GM18858 (cell line): Measurements from ENCODE around the gene SDK1.
"Not testable (repeated sequence)": the region's sequence is repeated elsewhere in the genome, so short reads cannot be mapped to it uniquely, and the experiment has no call there.

ENCODE experiments used
- ATAC-seq: cut with Tn5 transposase; IDR thresholded peaks from one replicate; pipeline ENCODE4 v1.9.1; 2021; ENCODE audit not compliant: unreplicated experiment

Gene SDK1

DNA sequence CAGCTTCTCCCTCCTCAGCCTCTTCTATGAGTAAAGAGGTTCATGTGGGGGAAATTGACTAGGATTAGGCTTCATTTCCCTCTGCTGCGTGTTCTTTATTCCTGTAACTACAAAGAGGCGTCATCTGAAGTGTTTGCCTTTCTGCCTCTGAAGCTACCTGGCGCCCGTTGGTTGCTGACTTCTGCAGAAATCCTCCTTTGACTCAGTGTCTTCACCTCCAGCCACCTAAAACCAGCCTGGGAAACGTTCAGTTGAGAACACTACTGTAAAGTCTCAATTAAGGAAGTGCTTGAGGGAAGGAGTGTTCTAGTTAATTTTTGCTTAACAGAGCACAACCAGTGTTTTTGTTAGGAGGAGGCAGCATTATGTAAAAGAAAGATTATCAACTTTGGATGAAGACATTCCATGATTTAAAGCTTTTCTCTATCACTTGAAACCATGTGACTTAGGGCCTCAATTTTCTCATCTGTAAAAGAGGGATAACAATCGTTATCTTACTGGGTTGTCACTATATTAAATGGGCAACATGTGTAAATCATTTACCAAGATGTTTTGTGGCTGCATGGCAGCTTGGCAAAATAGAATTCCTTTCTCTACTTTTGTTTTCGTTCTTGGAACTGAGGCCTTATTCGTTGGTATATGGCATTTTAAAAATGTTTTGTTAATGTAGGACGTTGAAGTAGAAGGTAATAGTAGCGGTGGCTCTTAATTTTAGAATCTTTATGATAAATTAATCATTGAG lies 642.9 kb downstream of the SDK1 start:
- ATAC-seq, result no peak

DNA sequence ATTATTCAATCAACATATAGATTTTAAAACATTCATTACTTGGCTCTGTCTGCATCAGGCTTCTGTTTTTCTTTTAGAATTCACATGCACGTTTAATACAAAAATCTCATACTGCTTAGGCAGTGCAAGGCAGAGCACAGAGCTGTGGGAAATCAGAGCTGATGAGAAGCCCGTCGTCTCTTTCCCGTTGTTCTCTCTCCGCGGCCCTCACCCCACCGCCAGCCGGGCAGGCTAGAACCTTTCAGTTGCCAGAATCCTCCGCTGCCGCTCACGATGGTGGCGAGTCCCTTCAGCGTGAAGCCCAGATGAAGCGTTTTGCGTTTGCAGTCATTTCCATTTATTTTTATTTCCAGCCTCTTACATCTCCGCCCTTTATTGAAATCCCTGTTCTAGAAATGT lies 648.2 kb downstream of the SDK1 start:
- ATAC-seq, result no peak

DNA sequence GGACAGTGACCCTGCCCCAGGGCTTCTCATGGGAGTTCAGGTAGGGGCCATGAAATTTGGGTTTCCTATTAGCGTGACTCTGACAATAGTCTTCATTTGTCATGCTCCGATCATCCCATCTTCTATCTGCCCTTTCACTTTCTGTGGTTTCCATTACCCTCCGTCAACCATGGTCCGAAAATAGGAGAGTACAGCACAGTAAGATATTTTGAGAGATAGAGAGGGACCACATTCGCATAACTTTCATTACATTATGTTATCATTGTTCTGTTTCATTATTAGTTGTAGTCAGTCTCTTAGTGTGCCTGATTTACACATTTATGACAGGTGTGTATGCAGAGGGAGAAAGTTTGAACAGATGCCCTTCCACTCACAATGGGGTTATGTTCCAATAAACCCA lies 649.2 kb downstream of the SDK1 start:
- ATAC-seq, result peak; percentile 68

DNA sequence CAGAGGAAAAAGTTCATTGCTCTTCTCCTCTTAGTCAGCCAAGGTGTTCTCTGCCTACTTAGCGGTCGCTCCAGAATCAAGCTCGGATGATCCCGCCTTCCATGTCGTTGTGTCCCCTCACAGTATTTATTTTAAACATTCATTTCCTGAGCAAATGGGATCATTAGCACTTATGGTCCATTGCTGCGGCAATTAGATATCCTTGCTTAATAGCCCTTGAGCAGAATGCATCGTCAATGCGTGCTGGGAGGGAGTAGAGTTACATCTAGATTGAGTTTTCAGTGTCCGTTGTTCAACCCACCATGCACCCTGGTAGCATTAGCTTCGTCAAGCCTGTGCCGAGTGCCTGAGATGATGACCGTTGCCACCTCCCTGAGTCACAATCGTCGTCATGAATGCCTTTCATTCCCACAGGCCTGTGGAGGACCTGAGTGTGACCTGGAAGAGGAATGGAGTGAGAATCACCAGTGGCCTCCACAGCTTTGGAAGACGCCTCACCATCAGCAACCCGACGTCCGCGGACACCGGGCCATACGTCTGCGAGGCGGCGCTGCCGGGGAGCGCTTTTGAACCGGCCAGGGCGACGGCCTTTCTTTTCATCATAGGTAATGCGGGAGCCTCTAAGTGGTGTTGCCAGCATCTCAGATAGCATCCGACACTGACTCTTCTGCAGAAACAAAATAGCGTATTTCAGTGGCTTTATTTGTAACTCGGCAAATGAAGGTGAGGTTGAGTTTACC lies 650.4 kb downstream of the SDK1 start:
- ATAC-seq, result no peak

DNA sequence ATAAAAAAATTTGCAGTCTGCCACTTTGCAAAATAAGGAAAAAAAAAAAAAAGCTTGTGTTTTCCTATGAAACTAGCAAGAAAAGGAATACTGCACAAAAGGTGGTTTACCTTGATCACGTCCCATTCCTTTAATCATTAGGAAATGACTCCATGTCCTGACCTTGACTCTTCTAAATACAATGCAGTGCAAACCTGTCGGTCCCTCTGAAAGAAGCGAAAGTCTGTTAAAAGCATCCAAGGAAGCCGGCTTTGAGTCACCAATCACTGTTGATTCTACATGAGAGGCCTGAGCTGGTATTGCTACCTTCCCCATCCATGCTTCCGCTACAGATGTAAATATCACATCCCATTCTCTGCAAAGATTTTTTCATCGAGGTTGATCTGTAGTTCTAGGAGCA lies 652.1 kb downstream of the SDK1 start:
- ATAC-seq, result no peak

DNA sequence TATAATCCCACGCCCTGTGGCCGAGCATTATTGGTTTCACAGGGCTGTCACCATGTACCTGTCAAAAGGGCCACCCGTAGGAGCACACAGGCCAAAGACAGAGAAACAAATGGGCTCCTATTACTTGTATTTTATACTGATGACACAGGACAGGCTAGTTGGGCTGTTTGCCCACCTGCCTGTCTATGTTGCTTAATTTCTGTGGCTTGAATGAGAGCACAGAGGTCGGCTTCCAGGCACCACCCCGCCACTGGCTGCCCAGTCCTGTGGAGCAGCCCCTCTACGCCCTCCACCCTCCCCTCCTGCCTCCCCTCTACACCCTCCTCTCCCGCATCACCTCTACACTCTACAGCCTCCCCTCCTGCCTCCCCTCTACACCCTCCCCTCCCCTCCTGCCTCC lies 652.9 kb downstream of the SDK1 start:
- no peak for ATAC-seq

GRCh38 chr7:3955026-3955425 lies 654.0 kb downstream of the SDK1 start:
- no peak for ATAC-seq

- peak; percentile 74 for ATAC-seq
Observed at GRCh38 chr7:3955751-3956696, 655.0 kb downstream of the SDK1 start.

GRCh38 chr7:3956949-3957348 lies 655.9 kb downstream of the SDK1 start:
- ATAC-seq, result peak; percentile 41

DNA sequence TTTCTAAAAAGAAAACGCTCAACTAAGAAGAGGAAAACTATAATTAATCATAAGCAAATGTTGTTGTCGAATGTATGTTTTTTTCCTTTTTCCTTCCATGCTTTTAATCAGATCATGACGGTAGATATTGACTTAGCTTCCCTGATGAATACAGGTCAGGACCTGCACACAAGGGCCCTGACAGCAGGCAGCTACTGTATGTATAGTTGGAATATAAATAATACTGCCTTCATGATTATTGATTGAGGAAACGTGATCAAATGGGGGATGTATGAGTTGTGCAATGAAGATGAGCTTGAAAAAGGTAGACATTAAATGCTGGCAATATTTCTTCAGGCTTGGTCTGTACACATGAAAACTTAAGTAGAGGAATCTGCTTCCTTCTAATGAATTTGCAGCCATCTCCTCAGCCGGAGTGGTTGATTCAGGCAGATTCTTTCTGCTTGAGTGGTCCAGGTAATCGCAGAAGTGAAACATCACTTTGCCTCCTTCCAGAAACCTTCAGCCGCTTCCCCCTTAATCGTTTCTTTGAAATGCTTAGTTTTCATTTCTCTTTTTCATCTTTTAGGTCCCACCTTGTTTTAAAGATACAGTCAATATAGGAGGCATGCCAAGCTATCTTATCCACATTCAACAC lies 656.5 kb downstream of the SDK1 start:
- ATAC-seq, result peak; percentile 41

GRCh38 chr7:3958109-3958483 lies 657.0 kb downstream of the SDK1 start:
- no peak for ATAC-seq

- no peak for ATAC-seq
Observed at GRCh38 chr7:3959364-3959763, 658.3 kb downstream of the SDK1 start.

DNA sequence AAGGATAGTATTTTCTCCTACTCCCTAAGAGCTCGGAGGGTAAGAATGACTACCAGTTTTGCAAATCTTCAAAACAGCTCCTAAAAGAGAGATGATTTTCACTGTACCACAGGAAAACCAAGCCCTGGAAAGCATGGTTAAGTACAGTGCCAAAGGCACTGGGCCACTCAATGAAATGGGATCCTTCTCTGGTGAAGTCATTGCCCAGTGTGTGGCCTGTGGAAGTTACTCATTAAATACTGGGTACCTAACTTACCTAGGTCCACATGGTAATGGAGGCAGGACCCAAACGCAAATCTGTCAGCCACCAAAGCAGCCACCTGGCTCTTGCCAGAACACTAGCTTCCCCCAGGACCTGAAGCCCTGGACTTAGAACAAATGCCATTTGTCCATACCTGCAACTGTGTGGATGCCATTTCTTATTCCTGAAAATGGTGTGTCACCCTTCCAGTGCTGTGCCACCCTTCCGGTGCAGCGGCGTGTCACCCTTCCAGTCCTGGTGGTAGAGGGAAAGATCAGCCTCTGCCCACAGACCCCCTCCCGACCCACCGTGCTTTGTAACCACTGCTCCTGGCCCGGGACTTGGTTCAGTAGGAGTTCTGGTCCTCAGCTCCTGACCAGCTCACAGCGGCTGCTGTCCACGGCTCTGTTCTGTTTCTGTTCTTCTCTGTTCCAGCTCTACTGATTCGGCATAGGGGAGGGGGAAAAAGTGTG lies 659.2 kb downstream of the SDK1 start:
- no peak for ATAC-seq

GRCh38 chr7:3960942-3961341 lies 659.9 kb downstream of the SDK1 start:
- ATAC-seq, result no peak

DNA sequence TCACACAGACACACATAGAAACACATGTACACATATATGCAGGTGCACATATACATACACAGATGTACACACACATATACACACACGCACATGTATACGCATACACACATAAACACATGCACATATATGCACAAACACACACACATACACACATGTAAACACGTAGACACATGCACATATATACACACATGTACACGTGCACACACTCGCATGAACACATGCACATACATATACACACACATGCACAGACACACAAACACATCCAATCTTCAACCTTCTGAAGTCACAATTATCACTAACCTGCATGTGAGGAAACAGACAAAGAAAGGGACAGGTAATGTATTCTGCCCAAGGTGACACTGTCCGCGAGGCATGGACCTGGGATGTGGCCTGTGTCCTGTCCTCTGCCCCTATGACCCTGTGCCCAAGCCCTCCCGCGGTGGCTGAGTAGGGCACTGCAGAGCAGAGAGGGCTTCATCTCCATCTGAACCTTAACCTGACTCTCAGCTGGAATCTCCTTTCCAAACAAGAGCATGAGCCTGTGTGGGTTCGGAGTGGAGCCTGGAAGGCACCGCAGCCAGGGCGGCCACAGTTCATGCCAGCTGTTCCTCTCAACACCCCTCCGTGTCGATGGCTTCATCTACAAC lies 660.9 kb downstream of the SDK1 start:
- ATAC-seq, result no peak

DNA sequence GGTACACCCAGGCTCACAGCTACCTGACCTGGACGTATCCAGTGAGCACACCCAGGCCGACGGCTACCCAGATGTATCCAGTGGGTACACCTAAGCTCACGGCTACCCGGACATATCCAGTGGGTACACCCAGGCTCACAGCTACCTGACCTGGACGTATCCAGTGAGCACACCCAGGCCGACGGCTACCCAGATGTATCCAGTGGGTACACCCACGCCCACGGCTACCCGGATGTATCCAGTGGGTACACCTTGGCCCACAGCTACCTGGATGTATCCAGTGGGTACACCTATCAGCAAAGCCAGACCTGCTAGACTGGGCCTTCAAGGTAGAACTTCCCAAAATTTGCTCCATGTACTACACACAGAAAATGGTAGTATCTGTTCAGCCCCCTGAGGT lies 662.7 kb downstream of the SDK1 start:
- ATAC-seq, result not testable (repeated sequence)

- ATAC-seq, result no peak
Observed at GRCh38 chr7:3964980-3965606, 664.0 kb downstream of the SDK1 start.

DNA sequence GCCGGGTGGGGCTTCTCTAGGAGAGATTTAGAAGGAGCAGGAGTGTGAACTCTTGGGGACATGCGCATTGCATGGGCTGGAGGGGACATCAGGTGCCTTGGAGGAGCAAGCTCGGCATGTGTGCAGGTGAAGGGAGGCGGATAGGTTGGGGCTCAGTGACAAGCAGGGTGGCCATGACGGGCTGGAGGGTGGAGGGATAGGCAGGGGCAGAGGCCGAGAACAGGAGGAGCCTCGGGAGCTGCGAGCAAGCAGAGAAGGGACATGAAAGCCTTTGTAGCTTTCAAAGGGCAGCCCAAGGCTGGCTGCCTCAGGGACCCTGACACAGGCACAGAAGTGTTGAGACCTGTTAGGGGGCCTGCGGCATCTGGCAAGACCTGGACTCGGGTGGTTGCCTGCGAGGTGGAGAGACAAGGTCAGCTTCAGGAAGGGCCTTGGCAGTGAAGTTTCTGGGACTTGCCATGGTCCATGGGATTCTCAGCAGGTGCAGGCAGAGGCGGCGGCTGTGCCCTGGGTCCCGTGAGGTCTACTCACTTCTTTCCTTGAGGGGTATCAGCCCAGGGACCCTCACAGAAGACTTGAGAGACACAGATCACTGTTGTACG lies 664.8 kb downstream of the SDK1 start:
- ATAC-seq, result no peak

GRCh38 chr7:3968234-3968633 lies 667.2 kb downstream of the SDK1 start:
- no peak for ATAC-seq
